Measurements from ENCODE around the gene ST3GAL3.

DNA sequence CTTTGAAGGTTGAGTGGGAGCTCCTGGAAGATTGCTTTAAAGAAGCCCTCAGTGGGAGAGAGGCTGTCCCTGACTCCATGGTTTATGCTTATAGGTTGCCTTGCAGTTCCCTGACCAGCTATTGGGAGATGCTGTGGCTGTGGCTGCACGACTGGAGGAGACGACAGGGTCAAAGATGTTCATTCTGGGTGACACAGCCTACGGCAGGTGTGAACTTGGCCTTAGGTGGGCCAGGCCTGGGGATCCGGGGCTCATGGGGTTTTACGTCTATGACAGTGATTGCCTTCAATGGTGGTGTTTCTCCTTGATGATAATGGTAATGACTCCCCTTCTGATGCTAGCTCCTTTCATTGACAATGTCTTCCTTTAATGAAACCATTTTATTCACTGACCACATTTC is 263.2 kb downstream of the ST3GAL3 start:
- TF ChIP-seq FOXK2 (IDR thresholded peaks at IDR 0.05) (no peak), SUZ12 (IDR thresholded peaks at IDR 0.05) (no peak), L3MBTL2 (conservative IDR thresholded peaks at IDR 0.05) (no peak), ARNT (IDR thresholded peaks at IDR 0.05) (no peak), ELF4 (IDR thresholded peaks at IDR 0.05) (no peak), SP1 (IDR thresholded peaks at IDR 0.05) (no peak), FOXM1 (IDR thresholded peaks at IDR 0.05; ENCODE audit: borderline replicate concordance) (no peak), ZNF384 (IDR thresholded peaks at IDR 0.05) (no peak), CTBP1 (IDR thresholded peaks at IDR 0.05; ENCODE audit: borderline replicate concordance) (no peak)
